HG03378 (cell line): ENCODE data around the gene ARSI.

Source experiments
- ATAC-seq: cut with Tn5 transposase; IDR thresholded peaks from one replicate; pipeline ENCODE4 v1.9.1; 2021; ENCODE audit warnings: mild to moderate bottlenecking, moderate library complexity; ENCODE audit not compliant: unreplicated experiment

Gene ARSI

GRCh38 chr5:150309101-150309885, 6.6 kb upstream of the ARSI start:
- ATAC-seq: no peak

GRCh38 chr5:150307617-150308426, 5.1 kb upstream of the ARSI start:
- ATAC-seq: no peak

DNA sequence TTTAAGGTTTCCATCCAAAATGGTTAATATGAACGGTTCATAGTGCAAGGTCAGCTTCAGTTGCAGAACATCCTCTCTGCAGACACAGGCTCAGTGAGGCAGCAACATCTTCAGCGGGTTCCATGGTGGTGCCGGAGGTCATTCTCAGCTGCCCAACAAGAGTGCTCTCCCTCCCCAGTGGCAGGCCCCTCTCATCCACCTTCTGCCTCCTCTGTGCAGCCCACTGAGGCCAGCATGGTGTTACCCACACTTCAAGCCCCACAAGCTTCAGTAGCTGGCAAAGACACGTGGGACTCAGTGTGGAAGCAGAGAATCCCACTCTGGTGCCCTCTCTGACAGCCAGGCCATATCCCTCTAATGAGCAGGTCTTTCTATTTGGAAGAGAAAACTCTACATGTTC, 4.1 kb upstream of the ARSI start:
- no peak for ATAC-seq

- ATAC-seq: no peak
Observed at GRCh38 chr5:150305557-150305956, 2.9 kb upstream of the ARSI start.

DNA sequence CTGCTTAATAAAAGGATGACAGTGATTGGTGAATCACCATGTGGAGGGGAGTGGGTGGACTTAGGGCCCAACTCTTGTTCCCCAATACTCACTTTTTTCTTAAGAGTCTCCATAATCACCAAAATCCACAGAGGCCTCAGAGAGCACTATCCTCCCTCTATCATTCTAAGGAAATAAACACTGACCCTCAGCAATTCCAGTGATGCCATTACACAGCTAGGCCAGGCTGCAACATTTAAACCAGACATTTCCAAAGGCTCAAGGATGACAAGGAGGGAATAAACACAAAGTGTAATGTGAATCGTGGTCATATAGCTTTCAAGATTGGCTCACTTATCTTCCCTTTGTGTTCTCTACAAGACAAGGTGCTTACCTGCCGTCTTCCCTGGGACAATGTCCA, 2.4 kb upstream of the ARSI start:
- no peak for ATAC-seq

DNA sequence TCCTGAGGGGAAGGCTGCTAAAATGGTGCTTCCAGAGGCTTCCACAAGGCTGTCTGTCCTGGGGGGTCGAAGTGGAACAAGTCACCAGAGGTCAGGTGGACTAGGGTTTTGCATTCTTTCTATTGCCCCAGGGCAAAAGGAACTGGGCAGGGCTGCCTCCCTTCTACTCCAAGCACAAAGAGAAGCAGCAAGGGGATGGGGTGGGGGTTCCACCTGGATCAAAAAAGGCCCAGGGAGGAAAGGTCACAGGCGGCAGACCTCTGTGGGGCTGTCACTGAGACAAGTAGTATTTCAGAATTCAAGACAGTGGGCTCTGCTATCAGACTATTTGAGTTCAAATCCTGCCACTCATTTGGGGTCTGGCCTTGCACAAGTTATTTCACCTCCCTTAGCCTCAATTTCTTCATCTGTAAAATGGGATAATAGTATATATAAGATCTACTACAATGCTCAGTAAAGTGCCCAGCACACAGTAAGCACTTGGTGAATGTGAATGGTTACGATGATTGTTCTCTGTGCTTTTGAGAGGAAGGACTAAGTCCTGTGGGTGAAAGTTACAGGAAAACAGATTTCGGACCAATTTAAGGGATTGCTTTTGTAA, 1.9 kb upstream of the ARSI start:
- ATAC-seq: no peak

DNA sequence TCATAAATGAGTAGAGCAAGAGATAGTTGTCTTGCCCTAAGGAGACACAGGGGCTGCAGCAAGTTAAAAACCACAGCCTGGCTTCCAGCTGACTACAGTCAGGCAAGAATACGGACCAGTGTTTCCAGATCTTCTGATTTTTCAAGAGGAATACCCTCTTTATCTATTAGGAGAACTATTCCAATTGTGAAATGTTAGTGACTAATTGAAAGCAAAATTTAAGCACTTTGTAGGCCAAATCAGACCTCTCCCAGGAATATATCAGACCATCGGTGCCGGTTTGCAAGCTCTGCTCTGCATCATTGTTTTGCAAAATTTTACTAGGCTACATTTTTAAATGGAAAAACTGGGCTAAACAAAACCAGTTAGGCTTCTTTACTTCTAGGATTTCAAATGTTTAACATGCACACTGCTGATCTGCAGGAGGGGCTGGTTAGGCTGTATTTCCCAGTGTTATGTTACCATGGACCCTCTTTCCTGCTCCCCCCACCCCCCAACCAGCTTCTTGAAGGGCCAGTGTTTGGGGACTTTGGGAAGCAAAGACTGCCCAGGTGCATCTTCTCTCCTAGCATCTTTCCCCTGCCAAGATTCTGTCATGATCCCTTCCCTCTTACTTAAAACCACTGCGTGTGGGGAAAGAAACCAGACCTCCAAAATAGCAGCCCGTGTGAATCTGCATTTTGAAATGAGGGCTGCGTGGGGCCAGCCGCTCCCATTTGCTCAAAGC, 1.1 kb upstream of the ARSI start:
- no peak for ATAC-seq

- ATAC-seq: no peak
Observed at GRCh38 chr5:150303070-150303615, 438 bp upstream of the ARSI start.

DNA sequence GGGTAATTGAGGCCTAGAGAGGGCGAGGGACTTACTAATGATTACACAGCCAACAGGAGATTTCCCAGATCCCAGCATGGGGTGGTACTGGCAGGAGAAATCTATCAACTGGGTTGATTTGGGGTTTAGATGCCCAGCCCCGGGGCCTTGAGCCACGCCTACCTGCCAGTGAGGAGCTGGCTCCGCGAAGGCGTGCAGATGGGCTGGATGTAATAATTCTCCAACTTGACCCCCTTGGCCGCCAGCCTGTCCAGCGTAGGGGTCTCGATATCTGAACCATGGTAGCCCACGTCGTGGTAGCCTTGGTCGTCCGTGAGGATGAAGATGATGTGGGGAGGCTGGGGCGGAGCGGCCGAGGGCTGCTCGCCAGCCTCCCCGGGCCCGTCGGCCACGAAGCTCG, 804 bp downstream of the ARSI start:
- ATAC-seq: no peak

DNA sequence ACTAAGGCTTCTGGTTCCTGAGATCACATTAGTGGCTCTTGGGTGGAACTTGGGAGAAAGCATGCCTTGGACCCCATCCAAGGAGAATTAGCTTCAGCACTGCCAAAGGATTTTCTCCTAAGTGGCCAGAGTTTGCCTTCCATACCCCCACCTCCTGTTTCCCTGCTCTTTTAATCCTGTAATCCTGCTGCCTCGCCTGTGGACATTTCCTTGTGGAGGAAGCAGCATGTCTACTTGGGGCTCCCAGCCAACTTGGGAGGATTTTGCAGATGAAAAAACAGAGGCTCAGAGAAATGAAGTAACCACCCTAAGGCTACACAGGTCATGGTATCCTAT, 1.6 kb downstream of the ARSI start:
- ATAC-seq: no peak

DNA sequence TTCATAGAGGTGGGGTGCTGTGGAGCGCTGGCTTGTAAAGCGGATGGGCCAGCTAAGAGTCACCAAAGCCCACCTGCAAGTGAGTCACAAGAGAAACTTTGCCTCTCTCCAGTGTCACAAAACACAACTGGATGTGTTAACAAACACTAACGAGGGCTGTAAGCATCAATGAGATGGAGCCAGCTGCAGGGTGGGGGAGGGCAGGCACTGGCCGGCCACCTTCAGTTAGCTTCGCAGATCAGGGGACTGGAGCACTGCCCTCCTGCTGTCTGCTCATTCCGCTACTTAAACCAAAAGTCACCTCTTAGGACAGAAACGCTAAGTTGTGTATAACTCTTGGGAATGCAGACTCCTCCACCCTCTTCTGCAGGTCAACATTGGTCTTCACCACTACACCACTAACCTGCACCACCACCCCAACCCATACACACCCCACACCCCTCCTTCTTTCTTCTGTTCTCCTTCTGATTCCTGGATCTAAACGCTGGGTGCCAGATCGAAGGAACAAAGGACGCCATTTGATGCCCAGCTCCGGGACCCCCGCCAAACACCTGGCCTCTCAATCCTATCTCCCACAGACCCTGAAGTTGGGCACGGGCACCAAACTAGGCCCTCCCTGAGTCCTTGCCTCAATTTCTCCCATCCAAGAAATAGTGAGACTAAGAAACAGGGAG, 2.1 kb downstream of the ARSI start:
- no peak for ATAC-seq

DNA sequence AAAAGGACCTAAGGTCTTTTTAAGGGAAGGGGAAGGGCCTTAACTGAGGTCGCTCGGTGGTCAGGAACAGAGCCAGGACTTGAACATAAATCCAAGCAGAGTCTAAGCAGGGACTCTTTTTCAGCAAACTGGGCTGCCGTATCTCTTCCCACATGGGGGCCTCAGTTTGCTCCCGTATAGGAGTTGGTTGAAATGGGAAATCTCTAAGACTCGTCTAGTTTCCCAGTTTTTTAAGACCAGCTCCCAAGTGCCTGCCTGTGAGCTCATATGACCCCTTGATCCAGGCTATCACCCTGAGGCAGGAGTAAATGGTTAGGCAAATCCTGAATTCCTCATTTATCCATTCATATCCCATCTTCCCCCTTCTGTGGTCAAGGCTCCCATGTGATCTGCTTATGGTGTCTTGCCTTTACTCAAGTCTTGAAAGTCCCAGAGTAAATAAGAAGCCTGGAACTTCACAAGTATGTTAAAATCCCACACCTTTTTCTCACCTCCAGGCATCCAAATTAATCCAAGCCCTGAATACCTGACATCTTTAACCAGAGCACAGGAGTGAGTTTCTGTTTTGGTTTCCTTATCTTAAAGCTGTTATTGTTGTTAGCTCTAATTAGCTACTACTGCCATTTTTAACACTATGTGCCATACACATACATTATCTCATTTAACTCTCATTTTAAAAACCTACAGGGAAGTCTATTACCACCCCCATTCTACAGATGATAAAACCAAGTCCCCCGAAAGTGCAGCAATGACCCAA, 3.0 kb downstream of the ARSI start:
- no peak for ATAC-seq

DNA sequence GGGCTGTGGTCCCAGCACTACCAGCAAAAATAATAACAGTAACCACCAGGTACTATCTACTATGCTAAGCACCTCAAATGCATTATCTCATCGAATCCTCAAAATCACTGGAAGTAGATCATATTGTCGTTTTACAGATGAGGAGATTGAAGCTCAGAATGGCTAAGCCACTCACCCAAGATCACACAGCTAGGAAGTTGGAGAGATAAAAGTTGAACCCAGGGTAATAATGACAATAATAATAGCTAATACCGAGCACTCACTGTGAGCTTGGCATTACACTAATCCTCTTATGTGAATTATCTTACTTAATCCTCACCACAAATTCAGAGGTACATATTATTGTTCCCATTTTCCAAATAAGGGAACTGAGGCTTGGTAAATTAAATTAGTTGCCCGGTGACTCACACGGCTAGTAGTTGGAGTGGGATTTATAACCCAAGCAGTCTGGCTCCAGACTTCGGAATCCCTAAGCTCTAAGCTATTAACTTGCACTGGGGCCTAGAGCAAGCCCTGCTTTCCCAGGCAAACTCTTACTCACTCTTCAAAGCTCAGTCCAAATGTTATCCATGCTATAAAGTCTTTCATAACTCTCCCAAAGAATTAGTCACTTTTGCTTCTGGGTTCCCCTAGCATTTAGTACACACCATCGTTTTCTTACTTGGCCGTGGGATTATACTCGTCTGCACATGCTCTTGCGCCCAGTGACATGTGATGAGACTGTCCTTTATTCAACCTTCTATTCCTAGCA, 3.8 kb downstream of the ARSI start:
- ATAC-seq: no peak

- ATAC-seq: no peak
Observed at GRCh38 chr5:150297934-150298595, 4.6 kb downstream of the ARSI start.

DNA sequence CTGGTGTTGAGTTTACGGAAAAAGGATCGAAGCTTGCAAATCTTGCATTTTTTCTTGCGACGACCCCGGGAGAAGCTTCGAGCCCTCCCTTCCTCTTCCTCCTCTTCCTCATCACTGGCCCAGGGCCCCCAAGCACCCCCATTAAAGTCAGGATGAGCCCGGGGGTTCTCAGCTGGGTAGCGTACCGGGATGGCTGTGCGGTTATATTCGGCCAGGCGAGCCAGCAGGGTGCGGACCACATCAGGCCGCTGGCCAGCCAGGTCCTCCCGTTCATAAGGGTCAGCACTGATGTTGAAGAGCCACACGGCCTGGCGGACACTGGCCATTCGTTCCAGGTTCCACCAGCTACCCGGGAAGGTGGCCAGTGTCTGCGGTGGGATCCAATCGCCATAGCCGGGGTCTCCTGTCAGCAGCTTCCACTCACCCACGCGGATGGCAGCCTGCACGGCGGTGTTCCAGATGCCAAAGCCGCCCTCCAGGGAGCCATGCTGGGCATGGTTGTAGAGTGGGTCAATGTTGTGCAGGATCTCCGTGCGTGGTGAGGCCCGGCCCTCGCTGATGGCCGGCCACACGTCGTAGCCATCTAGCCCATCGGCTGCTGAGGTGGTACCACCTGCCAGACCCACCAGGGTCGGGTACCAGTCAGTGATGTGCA, 5.3 kb downstream of the ARSI start:
- no peak for ATAC-seq

- no peak for ATAC-seq
Observed at GRCh38 chr5:150296496-150296895, 6.2 kb downstream of the ARSI start.

- ATAC-seq: no peak
Observed at GRCh38 chr5:150295741-150296486, 6.8 kb downstream of the ARSI start.
